GM06990 (cell line): ENCODE data around the gene SLC35E3.

Source experiments
- DNase-seq: peaks from one replicate; pipeline ENCODE4 v3.0.0-alpha.2; 2011; ENCODE audit not compliant: insufficient read length; ENCODE audit errors: extremely low read depth
- H3K27me3 ChIP-seq: replicated peaks from 2 replicates; pipeline ENCODE4 v1.6.0; 2011; ENCODE audit warnings: low read length; ENCODE audit not compliant: control insufficient read depth, insufficient read depth
- H3K36me3 ChIP-seq: 2 replicates; pipeline ENCODE4 v1.5.1; 2011; ENCODE audit warnings: low read length; ENCODE audit not compliant: control insufficient read depth, insufficient read depth
- H3K4me3 ChIP-seq: replicated peaks from 2 replicates; pipeline ENCODE4 v1.5.1; 2011; ENCODE audit warnings: low read depth, mild to moderate bottlenecking, control low read depth, low read length
- TF ChIP-seq, protein P1 (sequence below): IDR thresholded peaks from 2 replicates; pipeline ENCODE4 v1.5.1; 2011; ENCODE audit warnings: low read length, control low read depth, mild to moderate bottlenecking, inconsistent platforms; ENCODE audit not compliant: insufficient read depth, poor library complexity, severe bottlenecking

The SLC35E3 gene

DNA sequence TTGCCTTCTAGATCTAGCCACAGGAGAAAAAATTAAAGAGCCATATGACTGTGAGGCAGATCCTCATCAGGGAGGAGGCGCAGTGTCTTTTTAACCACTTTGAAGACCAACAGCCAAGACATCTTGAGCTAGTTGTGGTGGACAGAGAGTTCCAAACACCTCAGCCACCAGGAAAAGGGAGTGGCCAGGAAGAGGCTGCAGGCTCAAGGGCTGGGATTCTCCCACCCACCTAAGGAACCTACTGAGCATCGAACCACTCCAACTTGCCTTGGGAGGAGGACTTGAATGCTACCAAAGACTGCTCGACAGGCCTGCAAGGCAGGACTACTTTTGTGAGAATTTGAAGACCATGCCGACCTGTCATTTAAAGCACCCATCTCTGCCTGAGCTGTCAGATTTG, 47.5 kb downstream of the SLC35E3 start:
- no peak overlapping the region for H3K4me3 ChIP-seq
- DNase-seq = no peak
- TF ChIP-seq, protein P1, sequence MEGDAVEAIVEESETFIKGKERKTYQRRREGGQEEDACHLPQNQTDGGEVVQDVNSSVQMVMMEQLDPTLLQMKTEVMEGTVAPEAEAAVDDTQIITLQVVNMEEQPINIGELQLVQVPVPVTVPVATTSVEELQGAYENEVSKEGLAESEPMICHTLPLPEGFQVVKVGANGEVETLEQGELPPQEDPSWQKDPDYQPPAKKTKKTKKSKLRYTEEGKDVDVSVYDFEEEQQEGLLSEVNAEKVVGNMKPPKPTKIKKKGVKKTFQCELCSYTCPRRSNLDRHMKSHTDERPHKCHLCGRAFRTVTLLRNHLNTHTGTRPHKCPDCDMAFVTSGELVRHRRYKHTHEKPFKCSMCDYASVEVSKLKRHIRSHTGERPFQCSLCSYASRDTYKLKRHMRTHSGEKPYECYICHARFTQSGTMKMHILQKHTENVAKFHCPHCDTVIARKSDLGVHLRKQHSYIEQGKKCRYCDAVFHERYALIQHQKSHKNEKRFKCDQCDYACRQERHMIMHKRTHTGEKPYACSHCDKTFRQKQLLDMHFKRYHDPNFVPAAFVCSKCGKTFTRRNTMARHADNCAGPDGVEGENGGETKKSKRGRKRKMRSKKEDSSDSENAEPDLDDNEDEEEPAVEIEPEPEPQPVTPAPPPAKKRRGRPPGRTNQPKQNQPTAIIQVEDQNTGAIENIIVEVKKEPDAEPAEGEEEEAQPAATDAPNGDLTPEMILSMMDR = no peak

DNA sequence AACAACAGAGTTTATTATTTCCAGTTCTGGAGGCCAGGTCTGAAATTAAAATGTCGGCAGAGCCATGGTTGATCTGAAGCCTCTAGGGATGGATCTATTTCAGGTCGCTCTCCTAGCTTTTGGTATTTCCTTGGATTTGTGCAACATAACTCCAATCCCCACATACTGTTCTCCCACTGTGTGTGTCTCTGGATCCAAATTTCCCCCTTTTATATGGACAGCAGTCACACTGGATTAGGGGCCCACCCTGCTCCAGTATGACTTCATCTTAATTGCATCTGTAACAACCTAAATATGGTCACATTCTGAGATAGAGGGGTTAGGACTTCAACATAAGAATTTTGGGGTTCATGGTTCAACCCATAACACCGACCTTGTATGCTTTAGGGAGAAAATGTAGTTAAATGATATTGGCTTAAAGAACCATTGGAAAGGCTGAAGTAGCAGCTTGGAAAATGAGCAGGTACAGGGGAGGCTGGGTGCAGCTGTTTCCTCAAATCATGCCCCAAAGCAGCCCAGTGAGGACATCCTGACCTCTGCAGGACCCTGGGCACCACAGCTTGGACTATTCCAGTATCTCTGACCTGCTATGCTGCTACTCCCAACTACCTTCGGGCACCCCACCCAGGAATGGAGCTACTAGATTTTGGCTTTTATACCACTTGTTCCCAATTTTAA, 48.1 kb downstream of the SLC35E3 start:
- TF ChIP-seq, protein P1 = no peak
- no peaks in the 10 kb centered on the region for H3K36me3 ChIP-seq

More for the DNA sequence above, 47.5 kb downstream of the SLC35E3 start:
- Histone ChIP-seq H3K27me3 (no peaks in the 10 kb centered on the region), H3K36me3 (no peaks in the 10 kb centered on the region)

DNA sequence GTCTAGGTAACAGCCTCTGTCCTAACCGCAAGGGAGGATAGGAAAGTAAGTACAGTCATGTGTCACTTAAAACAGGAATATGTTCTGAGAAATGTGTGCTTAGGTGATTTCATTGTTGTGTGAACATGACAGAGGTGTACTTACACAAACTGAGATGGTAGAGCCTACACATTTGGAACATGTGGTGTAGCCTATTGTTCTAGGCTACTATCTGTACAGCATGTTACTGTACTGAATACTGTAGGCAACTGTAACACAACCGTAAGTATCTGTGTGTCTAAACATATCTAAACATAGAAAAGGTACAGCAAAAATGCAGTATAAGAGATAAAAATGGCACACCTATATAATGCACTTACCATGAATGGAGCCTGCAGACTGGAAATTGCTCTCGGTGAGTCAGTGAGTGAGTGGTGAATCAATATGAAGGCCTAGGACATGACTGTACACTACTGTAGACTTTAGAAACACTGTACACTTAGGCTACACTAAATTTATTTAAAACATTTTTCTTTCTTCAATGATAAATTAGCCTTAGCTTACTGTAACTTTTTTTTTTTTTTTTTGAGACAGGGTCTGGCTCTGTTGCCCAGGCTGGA, 48.8 kb downstream of the SLC35E3 start:
- no peak for DNase-seq
- TF ChIP-seq, protein P1 = no peak
- H3K4me3 ChIP-seq = no peak overlapping the region
- no peaks in the 10 kb centered on the region for H3K36me3 ChIP-seq
- H3K27me3 ChIP-seq = no peaks in the 10 kb centered on the region

More for the DNA sequence above, 48.1 kb downstream of the SLC35E3 start:
- Histone ChIP-seq H3K4me3 (no peak overlapping the region), H3K27me3 (no peaks in the 10 kb centered on the region)
- DNase-seq = no peak

DNA sequence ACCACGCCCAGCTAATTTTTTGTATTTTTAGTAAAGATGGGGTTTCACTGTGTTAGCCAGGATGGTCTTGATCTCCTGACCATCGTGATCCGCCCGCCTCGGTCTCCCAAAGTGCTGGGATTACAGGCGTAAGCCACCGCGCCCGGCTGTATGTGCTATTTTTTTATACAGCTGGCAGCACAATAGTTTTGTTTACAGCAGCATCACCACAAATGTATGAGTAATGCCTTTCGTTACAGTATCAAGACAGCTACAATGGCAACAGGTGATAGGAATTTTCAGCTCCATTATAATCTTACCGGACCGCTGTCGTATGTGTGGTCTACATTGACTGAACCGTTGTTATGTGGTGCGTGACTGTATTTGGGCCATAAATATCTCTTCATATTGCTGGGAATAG, 50.4 kb downstream of the SLC35E3 start:
- DNase-seq = no peak
- H3K27me3 ChIP-seq = no peaks in the 10 kb centered on the region
- no peak overlapping the region for H3K4me3 ChIP-seq
- H3K36me3 ChIP-seq = no peaks in the 10 kb centered on the region
- TF ChIP-seq, protein P1 = no peak

DNA sequence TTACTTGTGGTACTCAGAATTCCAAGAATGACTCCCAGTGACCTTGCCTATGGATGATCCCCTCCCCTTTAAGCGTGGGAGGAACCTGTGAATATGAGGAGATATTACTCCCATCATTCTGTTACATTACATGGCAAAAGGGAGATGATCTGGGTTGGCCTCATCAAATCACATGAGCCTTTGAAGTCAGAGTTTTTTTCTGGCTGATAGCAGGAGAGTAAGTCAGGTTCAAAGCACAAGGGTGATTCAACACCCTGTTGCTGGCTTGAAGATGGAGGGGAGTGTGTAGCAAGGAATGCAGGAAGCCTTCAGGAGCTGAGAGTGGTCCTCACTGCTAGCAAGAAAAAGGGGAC, 52.9 kb downstream of the SLC35E3 start:
- Histone ChIP-seq H3K36me3 (no peaks in the 10 kb centered on the region), H3K27me3 (no peaks in the 10 kb centered on the region), H3K4me3 (no peak overlapping the region)
- no peak for DNase-seq
- TF ChIP-seq, protein P1 = no peak
